WTC11 (cell line): ENCODE data around the gene PTPN9. TPM values are rescaled to one million over a fixed set of nuclear protein-coding genes. Genes with fewer than 3 reads are reported as not detected.

Experiments
- ATAC-seq: fragments of 200-7000 bp; cut with Tn5 transposase; 2 replicates; pipeline ENCODE4 v1.10.0; 2021; ENCODE audit warnings: mild to moderate bottlenecking, moderate library complexity
- CTCF ChIA-PET: fragments of 300-600 bp; sonication (Branson Sonifier 250); formaldehyde crosslinking; loops from one replicate; lab custom pipeline; 2021; ENCODE audit warnings: antibody characterized with exemption; lab: Charles Lee
- POLR2A ChIA-PET: fragments of 350-600 bp; sonication (Branson Sonifier 250); formaldehyde crosslinking; loops from one replicate; lab custom pipeline; 2021; ENCODE audit warnings: antibody characterized with exemption; lab: Charles Lee
- DNase-seq: peaks from one replicate; pipeline ENCODE4 v3.0.0; 2021; ENCODE audit warnings: low spot score
- H3K27ac Mint-ChIP-seq: 2 replicates; pipeline ENCODE4 v1.8.0; 2021; ENCODE audit warnings: mixed read lengths
- H3K27me3 Mint-ChIP-seq: 2 replicates; pipeline ENCODE4 v1.8.0; 2021; ENCODE audit warnings: low read depth, mild to moderate bottlenecking, moderate library complexity, mixed read lengths
- H3K36me3 Mint-ChIP-seq: 2 replicates; pipeline ENCODE4 v1.8.0; 2021; ENCODE audit warnings: mixed read lengths
- H3K4me1 Mint-ChIP-seq: 2 replicates; pipeline ENCODE4 v1.8.0; 2022; ENCODE audit warnings: mixed read lengths
- H3K4me3 Mint-ChIP-seq: 2 replicates; pipeline ENCODE4 v1.8.0; 2021; ENCODE audit warnings: mild to moderate bottlenecking, moderate library complexity, mixed read lengths
- H3K9me3 Mint-ChIP-seq: 2 replicates; pipeline ENCODE4 v1.8.0; 2021; ENCODE audit warnings: mixed read lengths
- ATF1 ChIP-seq: sonication (generic); formaldehyde crosslinking; IDR thresholded peaks from 2 replicates; pipeline ENCODE4 v1.8.1; 2023; ENCODE audit warnings: mild to moderate bottlenecking, moderate library complexity, missing genetic modification reagents
- CREB1 ChIP-seq: sonication (generic); formaldehyde crosslinking; IDR thresholded peaks from 2 replicates; pipeline ENCODE4 v1.8.0; 2023; ENCODE audit warnings: mild to moderate bottlenecking, missing genetic modification reagents
- EMX1 ChIP-seq: fragments of 250-450 bp; sonication (Bioruptor Pico); IDR thresholded peaks from 2 replicates; pipeline ENCODE4 v1.8.0; 2021; ENCODE audit warnings: mild to moderate bottlenecking
- ETV6 ChIP-seq: sonication (generic); formaldehyde crosslinking; IDR thresholded peaks from 2 replicates; pipeline ENCODE4 v1.8.1; 2022; ENCODE audit warnings: mild to moderate bottlenecking, missing genetic modification reagents
- GABPB1 ChIP-seq: sonication (generic); formaldehyde crosslinking; IDR thresholded peaks from 2 replicates; pipeline ENCODE4 v1.8.1; 2023; ENCODE audit warnings: mild to moderate bottlenecking, missing genetic modification reagents
- JAZF1 ChIP-seq: fragments of 250-450 bp; sonication (Bioruptor Pico); IDR thresholded peaks from 2 replicates; pipeline ENCODE4 v1.9.0; 2021; ENCODE audit warnings: moderate library complexity, mild to moderate bottlenecking, inconsistent platforms
- KAT7 ChIP-seq: sonication (generic); formaldehyde crosslinking; IDR thresholded peaks from 2 replicates; pipeline ENCODE4 v1.8.1; 2023; ENCODE audit warnings: missing genetic modification reagents, mild to moderate bottlenecking, borderline replicate concordance
- PRRX2 ChIP-seq: fragments of 250-450 bp; sonication (Bioruptor Pico); IDR thresholded peaks from 2 replicates; pipeline ENCODE4 v1.8.0; 2021; ENCODE audit warnings: mild to moderate bottlenecking
- RORB ChIP-seq: fragments of 250-450 bp; sonication (Bioruptor Pico); IDR thresholded peaks from 2 replicates; pipeline ENCODE4 v1.9.0; 2021; ENCODE audit warnings: mild to moderate bottlenecking
- SMAD4 ChIP-seq: sonication (generic); formaldehyde crosslinking; IDR thresholded peaks from 2 replicates; pipeline ENCODE4 v1.8.0; 2022; ENCODE audit warnings: mild to moderate bottlenecking, missing genetic modification reagents
- TEAD1 ChIP-seq: sonication (generic); formaldehyde crosslinking; IDR thresholded peaks from 2 replicates; pipeline ENCODE4 v1.8.0; 2022; ENCODE audit warnings: mild to moderate bottlenecking, missing genetic modification reagents
- ZBTB21 ChIP-seq: sonication (generic); formaldehyde crosslinking; IDR thresholded peaks from 2 replicates; pipeline ENCODE4 v1.8.1; 2023; ENCODE audit warnings: mild to moderate bottlenecking, missing genetic modification reagents, borderline replicate concordance
- ZNF219 ChIP-seq: sonication (generic); formaldehyde crosslinking; IDR thresholded peaks from 2 replicates; pipeline ENCODE4 v1.8.0; 2023; ENCODE audit warnings: missing genetic modification reagents, mild to moderate bottlenecking, borderline replicate concordance
- total RNA-seq: library from RNA; stranded (reverse); gene quantifications from 3 replicates; pipeline ENCODE4 v1.2.3, GENCODE V29; 2021
- TF ChIP-seq, protein P1 (sequence below): sonication (generic); formaldehyde crosslinking; IDR thresholded peaks from 2 replicates; pipeline ENCODE4 v1.8.0; 2022; ENCODE audit warnings: mild to moderate bottlenecking, missing genetic modification reagents
- TF ChIP-seq, protein P2 (sequence below): sonication (generic); formaldehyde crosslinking; IDR thresholded peaks from 2 replicates; pipeline ENCODE4 v1.8.1; 2023; ENCODE audit warnings: mild to moderate bottlenecking, missing genetic modification reagents
- TF ChIP-seq, protein P3 (sequence below): fragments of 250-450 bp; sonication (Bioruptor Pico); IDR thresholded peaks from 2 replicates; pipeline ENCODE4 v1.8.0; 2021; ENCODE audit warnings: mild to moderate bottlenecking
- TF ChIP-seq, protein P4 (sequence below): fragments of 250-450 bp; sonication (Bioruptor Pico); IDR thresholded peaks from 2 replicates; pipeline ENCODE4 v1.9.0; 2021; ENCODE audit warnings: mild to moderate bottlenecking
- TF ChIP-seq, protein P5 (sequence below): sonication (generic); formaldehyde crosslinking; IDR thresholded peaks from 2 replicates; pipeline ENCODE4 v1.8.1; 2023; ENCODE audit warnings: mild to moderate bottlenecking, missing genetic modification reagents, borderline replicate concordance
- TF ChIP-seq, protein P6 (sequence below): sonication (generic); formaldehyde crosslinking; IDR thresholded peaks from 2 replicates; pipeline ENCODE4 v1.8.1; 2022; ENCODE audit warnings: low read depth, mild to moderate bottlenecking, moderate library complexity, missing genetic modification reagents, borderline replicate concordance

PTPN9 gene
- total RNA-seq, 1 experiment from 2014 or later = 45.5 TPM

DNA sequence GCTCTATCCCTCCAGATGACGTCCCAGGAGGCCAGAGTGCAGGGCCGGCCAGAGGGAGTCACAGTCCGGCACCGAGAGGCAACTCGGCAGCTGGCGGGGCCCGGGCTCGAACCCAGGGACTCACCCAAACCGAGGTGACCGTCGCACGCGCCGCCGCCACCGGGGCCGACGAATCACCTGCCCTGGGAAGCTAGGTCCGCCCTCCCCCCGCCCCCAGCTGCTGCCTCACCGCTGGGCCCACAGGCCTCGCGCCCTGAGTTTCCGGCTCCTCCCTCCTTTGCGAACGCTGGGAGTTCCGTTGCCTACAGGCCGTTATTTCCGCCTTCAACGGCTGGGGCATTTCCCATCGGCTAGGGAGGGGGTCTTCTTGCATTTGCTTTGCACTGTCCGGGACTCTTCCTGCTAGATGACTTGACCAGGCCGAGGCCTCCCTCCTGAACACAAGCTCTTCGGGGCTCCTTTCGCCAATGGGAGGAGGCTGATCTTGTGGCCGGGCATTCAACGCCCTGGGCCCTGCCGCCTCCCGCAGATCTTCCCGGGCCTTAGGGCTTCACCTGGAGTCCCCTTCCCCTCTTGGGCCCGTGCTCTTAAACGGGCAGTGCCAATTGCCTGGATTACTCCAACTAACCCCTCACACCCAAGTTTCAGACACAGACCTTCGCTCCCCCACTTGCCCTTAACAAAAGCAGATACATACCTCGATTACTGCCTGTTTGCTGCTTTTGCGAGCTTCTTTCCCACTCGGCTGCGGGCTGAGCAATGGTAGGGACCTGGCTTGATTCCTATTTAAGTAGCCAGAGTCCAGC is 46.6 kb upstream of the PTPN9 start, which contains the start of gene SNUPN (continued):
- TF ChIP-seq, protein P1, sequence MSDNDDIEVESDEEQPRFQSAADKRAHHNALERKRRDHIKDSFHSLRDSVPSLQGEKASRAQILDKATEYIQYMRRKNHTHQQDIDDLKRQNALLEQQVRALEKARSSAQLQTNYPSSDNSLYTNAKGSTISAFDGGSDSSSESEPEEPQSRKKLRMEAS (CRISPR knock-in tag) = peak; percentile 59; the same call in 1 of the 2 replicates
- no peak for TF ChIP-seq JAZF1 (CRISPR knock-in tag)
- TF ChIP-seq, protein P2, sequence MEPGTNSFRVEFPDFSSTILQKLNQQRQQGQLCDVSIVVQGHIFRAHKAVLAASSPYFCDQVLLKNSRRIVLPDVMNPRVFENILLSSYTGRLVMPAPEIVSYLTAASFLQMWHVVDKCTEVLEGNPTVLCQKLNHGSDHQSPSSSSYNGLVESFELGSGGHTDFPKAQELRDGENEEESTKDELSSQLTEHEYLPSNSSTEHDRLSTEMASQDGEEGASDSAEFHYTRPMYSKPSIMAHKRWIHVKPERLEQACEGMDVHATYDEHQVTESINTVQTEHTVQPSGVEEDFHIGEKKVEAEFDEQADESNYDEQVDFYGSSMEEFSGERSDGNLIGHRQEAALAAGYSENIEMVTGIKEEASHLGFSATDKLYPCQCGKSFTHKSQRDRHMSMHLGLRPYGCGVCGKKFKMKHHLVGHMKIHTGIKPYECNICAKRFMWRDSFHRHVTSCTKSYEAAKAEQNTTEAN (CRISPR knock-in tag) = no peak
- TF ChIP-seq, protein P3, sequence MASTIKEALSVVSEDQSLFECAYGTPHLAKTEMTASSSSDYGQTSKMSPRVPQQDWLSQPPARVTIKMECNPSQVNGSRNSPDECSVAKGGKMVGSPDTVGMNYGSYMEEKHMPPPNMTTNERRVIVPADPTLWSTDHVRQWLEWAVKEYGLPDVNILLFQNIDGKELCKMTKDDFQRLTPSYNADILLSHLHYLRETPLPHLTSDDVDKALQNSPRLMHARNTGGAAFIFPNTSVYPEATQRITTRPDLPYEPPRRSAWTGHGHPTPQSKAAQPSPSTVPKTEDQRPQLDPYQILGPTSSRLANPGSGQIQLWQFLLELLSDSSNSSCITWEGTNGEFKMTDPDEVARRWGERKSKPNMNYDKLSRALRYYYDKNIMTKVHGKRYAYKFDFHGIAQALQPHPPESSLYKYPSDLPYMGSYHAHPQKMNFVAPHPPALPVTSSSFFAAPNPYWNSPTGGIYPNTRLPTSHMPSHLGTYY (CRISPR knock-in tag) = no peak
- TF ChIP-seq ZNF219 (CRISPR knock-in tag) = no peak
- TF ChIP-seq ZBTB21 (CRISPR knock-in tag) = no peak
- TF ChIP-seq PRRX2 = no peak
- TF ChIP-seq RORB (CRISPR knock-in tag) = no peak
- 0 out of 2 replicates have a peak, but pooled peaks have one; percentile 25 for TF ChIP-seq CREB1

DNA sequence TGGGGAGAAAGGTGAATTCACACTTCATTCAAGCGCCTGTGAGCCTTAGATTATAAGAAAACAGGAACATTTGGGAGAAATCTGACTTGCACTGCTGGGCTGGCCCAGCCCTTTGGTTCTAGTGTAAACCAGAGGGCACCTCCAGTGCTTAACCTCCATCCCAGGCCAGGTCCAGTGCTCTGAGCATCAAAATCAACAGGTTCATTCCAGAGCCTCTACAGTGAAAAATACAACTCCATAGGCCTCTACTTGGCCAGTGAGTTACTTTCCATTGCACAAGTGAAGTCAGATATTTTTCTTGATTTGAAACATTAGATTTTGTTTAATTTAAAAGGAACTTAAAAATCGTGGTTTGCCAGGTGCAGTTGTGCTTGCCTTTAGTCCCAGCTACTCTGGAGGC is 43.4 kb upstream of the PTPN9 start:
- Mint-ChIP-seq H3K9me3 (no peaks in the 10 kb centered on the region), H3K36me3 (peaks cover 9% of the 10 kb centered on the region), H3K27me3 (no peaks in the 10 kb centered on the region), H3K4me3 (no peak overlapping the region), H3K27ac (0 out of 2 replicates have a peak overlapping the region, but pooled peaks have one; percentile 71), H3K4me1 (peaks cover 10% of the 10 kb centered on the region)
- TF ChIP-seq ATF1 (CRISPR knock-in tag) = no peak
- TF ChIP-seq, protein P4, sequence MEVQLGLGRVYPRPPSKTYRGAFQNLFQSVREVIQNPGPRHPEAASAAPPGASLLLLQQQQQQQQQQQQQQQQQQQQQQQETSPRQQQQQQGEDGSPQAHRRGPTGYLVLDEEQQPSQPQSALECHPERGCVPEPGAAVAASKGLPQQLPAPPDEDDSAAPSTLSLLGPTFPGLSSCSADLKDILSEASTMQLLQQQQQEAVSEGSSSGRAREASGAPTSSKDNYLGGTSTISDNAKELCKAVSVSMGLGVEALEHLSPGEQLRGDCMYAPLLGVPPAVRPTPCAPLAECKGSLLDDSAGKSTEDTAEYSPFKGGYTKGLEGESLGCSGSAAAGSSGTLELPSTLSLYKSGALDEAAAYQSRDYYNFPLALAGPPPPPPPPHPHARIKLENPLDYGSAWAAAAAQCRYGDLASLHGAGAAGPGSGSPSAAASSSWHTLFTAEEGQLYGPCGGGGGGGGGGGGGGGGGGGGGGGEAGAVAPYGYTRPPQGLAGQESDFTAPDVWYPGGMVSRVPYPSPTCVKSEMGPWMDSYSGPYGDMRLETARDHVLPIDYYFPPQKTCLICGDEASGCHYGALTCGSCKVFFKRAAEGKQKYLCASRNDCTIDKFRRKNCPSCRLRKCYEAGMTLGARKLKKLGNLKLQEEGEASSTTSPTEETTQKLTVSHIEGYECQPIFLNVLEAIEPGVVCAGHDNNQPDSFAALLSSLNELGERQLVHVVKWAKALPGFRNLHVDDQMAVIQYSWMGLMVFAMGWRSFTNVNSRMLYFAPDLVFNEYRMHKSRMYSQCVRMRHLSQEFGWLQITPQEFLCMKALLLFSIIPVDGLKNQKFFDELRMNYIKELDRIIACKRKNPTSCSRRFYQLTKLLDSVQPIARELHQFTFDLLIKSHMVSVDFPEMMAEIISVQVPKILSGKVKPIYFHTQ (CRISPR knock-in tag) = no peak
- TF ChIP-seq TEAD1 = no peak
- TF ChIP-seq JAZF1 (CRISPR knock-in tag) = no peak
- no peak for TF ChIP-seq CREB1
- no peak for TF ChIP-seq ETV6
- TF ChIP-seq, protein P2 (CRISPR knock-in tag) = no peak
- no peak for TF ChIP-seq SMAD4 (CRISPR knock-in tag)
- TF ChIP-seq ZNF219 (CRISPR knock-in tag) = no peak
- ChIA-PET POLR2A (no interaction called here), CTCF (no interaction called here)
- DNase-seq = no peak
- ATAC-seq = no peak

DNA sequence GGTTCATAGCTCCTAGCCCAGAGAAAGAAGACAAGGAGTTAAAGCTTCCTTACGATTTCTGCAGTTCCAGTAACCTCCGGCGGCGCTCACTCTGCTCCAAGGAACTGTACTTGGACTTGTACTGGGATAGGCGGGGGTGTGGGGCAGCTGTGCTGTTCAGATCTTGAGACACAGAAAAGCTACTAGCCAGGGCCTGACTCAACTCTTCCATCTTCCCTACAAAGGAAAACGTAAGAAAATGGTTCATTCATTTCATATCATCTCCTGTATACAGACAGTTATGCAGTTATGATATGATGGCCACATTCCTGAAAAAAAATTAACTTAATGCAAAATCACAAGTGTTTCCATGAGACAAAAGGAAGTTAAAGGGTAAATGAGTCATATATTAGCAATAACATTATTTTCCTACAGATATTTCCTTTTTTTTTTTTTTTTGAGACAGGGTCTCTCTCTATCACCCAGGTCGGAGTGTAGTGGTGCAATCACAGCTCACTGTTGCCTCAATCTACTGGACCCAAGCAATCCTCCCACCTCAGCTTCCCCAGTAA is 41.8 kb upstream of the PTPN9 start:
- H3K4me3 Mint-ChIP-seq = no peak overlapping the region
- POLR2A ChIA-PET = interaction anchor here (0.6 kb wide), 1 partner anchor 40 kb away, joined by 4 read pairs; no protein-coding TSS in a partner anchor
- no peaks in the 10 kb centered on the region for H3K27me3 Mint-ChIP-seq
- H3K36me3 Mint-ChIP-seq = peaks cover 25% of the 10 kb centered on the region
- ATAC-seq = no peak
- no peak for DNase-seq
- CTCF ChIA-PET = interaction anchor here (0.6 to 1.6 kb wide), 3 partner anchors 65 to 122 kb away, joined by 3 to 4 read pairs (median 4); no protein-coding TSS in a partner anchor
- H3K27ac Mint-ChIP-seq = peak overlapping the region; percentile 44
- no peaks in the 10 kb centered on the region for H3K9me3 Mint-ChIP-seq
- H3K4me1 Mint-ChIP-seq = peaks cover under 1% of the 10 kb centered on the region
- TF ChIP-seq, protein P5, sequence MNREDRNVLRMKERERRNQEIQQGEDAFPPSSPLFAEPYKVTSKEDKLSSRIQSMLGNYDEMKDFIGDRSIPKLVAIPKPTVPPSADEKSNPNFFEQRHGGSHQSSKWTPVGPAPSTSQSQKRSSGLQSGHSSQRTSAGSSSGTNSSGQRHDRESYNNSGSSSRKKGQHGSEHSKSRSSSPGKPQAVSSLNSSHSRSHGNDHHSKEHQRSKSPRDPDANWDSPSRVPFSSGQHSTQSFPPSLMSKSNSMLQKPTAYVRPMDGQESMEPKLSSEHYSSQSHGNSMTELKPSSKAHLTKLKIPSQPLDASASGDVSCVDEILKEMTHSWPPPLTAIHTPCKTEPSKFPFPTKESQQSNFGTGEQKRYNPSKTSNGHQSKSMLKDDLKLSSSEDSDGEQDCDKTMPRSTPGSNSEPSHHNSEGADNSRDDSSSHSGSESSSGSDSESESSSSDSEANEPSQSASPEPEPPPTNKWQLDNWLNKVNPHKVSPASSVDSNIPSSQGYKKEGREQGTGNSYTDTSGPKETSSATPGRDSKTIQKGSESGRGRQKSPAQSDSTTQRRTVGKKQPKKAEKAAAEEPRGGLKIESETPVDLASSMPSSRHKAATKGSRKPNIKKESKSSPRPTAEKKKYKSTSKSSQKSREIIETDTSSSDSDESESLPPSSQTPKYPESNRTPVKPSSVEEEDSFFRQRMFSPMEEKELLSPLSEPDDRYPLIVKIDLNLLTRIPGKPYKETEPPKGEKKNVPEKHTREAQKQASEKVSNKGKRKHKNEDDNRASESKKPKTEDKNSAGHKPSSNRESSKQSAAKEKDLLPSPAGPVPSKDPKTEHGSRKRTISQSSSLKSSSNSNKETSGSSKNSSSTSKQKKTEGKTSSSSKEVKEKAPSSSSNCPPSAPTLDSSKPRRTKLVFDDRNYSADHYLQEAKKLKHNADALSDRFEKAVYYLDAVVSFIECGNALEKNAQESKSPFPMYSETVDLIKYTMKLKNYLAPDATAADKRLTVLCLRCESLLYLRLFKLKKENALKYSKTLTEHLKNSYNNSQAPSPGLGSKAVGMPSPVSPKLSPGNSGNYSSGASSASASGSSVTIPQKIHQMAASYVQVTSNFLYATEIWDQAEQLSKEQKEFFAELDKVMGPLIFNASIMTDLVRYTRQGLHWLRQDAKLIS (CRISPR knock-in tag) = no peak
- TF ChIP-seq, protein P6, sequence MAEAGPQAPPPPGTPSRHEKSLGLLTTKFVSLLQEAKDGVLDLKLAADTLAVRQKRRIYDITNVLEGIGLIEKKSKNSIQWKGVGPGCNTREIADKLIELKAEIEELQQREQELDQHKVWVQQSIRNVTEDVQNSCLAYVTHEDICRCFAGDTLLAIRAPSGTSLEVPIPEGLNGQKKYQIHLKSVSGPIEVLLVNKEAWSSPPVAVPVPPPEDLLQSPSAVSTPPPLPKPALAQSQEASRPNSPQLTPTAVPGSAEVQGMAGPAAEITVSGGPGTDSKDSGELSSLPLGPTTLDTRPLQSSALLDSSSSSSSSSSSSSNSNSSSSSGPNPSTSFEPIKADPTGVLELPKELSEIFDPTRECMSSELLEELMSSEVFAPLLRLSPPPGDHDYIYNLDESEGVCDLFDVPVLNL (CRISPR knock-in tag) = no peak
- TF ChIP-seq KAT7 = no peak
- no peak for TF ChIP-seq PRRX2
- TF ChIP-seq GABPB1 = no peak
- no peak for TF ChIP-seq EMX1 (CRISPR knock-in tag)
